C4-2B (cell line): ENCODE measurements around the gene WIZ.

Experiments used
- H3K27ac ChIP-seq: fragments of 450-650 bp; 2 replicates; pipeline ENCODE4 v1.5.1; 2017
- CTCF ChIP-seq: fragments of 450-650 bp; conservative IDR thresholded peaks from 2 replicates; pipeline ENCODE4 v1.5.1; 2017; ENCODE audit warnings: mild to moderate bottlenecking
- ZFX ChIP-seq: fragments of 450-650 bp; IDR thresholded peaks from 2 replicates; pipeline ENCODE4 v1.6.1; 2017

The WIZ gene

GRCh38 chr19:15461694-15462093 is 11.9 kb upstream of the WIZ start:
- H3K27ac ChIP-seq = no peak overlapping the region
- TF ChIP-seq ZFX (no peak), CTCF (no peak)

GRCh38 chr19:15457701-15458484 is 8.1 kb upstream of the WIZ start:
- TF ChIP-seq CTCF (no peak), ZFX (no peak; the same call in 1 of the 2 replicates)
- peak overlapping the region; percentile 17; the same call in 1 of the 2 replicates for H3K27ac ChIP-seq

- H3K27ac ChIP-seq = peak overlapping the region; percentile 17; the same call in 1 of the 2 replicates
- TF ChIP-seq CTCF (no peak), ZFX (peak; percentile 58; the same call in 1 of the 2 replicates)
These were observed 7.3 kb upstream of the WIZ start for GRCh38 chr19:15456871-15457700.

- TF ChIP-seq CTCF (no peak), ZFX (no peak)
- H3K27ac ChIP-seq = no peak overlapping the region
These were observed 6.7 kb upstream of the WIZ start for GRCh38 chr19:15456441-15456840.

GRCh38 chr19:15455996-15456395 is 6.2 kb upstream of the WIZ start:
- TF ChIP-seq ZFX = no peak
- TF ChIP-seq CTCF = no peak
- H3K27ac ChIP-seq = no peak overlapping the region

- TF ChIP-seq CTCF = no peak
- no peak for TF ChIP-seq ZFX
- no peak overlapping the region for H3K27ac ChIP-seq
These were observed 4.4 kb upstream of the WIZ start for GRCh38 chr19:15453906-15454860.
